H1 (cell line): ENCODE results near the gene BLCAP. TPM values are rescaled to one million over a fixed set of nuclear protein-coding genes. Genes with fewer than 3 reads are reported as not detected.

Experiments
- CTCF ChIA-PET: fragments of 300-600 bp; sonication (Branson Sonifier 250); formaldehyde crosslinking; loops from one replicate; lab custom pipeline; 2021; ENCODE audit not compliant: partially characterized antibody; lab: Charles Lee
- POLR2A ChIA-PET: fragments of 300-600 bp; sonication (Branson Sonifier 250); formaldehyde crosslinking; loops from one replicate; lab custom pipeline; 2021; ENCODE audit warnings: inconsistent platforms; ENCODE audit not compliant: partially characterized antibody; lab: Charles Lee
- DNase-seq, 2 experiments: peaks; one replicate each; pipeline versions ENCODE4 v3.0.0 to v3.0.0-alpha.2; 2010 to 2022; ENCODE audit warnings: low spot score in 2 of 2, low read depth in 1 of 2, mixed read lengths in 1 of 2
- FAIRE-seq: peaks from 2 replicates; lab custom pipeline; 2011; peaks lifted over from hg19 to GRCh38; lab: Jason Lieb, UNC
- H2AFZ ChIP-seq: 2 replicates; pipeline ENCODE4 v1.8.1; 2012; ENCODE audit warnings: low read length, inconsistent platforms
- H2AK5ac ChIP-seq: 2 replicates; pipeline ENCODE4 v1.6.1; 2013; ENCODE audit warnings: low read depth, low read length
- H2BK120ac ChIP-seq: replicated peaks from 2 replicates; pipeline ENCODE3; 2013; ENCODE audit warnings: low read depth, low read length, inconsistent platforms
- H2BK12ac ChIP-seq: 2 replicates; pipeline ENCODE4 v1.6.1; 2013; ENCODE audit warnings: low read depth, low read length
- H2BK15ac ChIP-seq: 2 replicates; pipeline ENCODE4 v1.6.1; 2013; ENCODE audit warnings: low read length
- H2BK20ac ChIP-seq: 2 replicates; pipeline ENCODE4 v1.6.1; 2013; ENCODE audit warnings: low read length
- H2BK5ac ChIP-seq: 2 replicates; pipeline ENCODE4 v1.6.1; 2013; ENCODE audit warnings: low read depth, low read length
- H3K14ac ChIP-seq: 2 replicates; pipeline ENCODE4 v1.6.1; 2013; ENCODE audit warnings: inconsistent platforms; ENCODE audit not compliant: insufficient read length
- H3K18ac ChIP-seq: 2 replicates; pipeline ENCODE4 v1.6.1; 2013; ENCODE audit warnings: low read length; ENCODE audit errors: extremely low read depth
- H3K23ac ChIP-seq: 2 replicates; pipeline ENCODE4 v1.6.1; 2013; ENCODE audit warnings: inconsistent platforms; ENCODE audit not compliant: insufficient read length
- H3K23me2 ChIP-seq: 2 replicates; pipeline ENCODE4 v1.6.1; 2013; ENCODE audit warnings: low read depth, low read length
- H3K27ac ChIP-seq: 2 replicates; pipeline ENCODE4 v1.6.1; 2011; ENCODE audit warnings: low read depth, low read length, inconsistent platforms
- H3K27me3 ChIP-seq, 4 experiments: replicated peaks in 1 of 4; 1 replicate in 1 of 4; 2 replicates in 3 of 4; pipeline versions ENCODE4 v1.6.1 to v1.8.1; 2011 to 2013; ENCODE audit warnings: low read length in 3 of 4, mild to moderate bottlenecking in 3 of 4, inconsistent platforms in 2 of 4, mixed read lengths in 2 of 4, moderate library complexity in 1 of 4; ENCODE audit not compliant: control insufficient read depth in 3 of 4, insufficient read depth in 3 of 4; ENCODE audit errors: extremely low read depth in 1 of 4
- H3K36me3 ChIP-seq, 4 experiments: 2 replicates each; pipeline versions ENCODE4 v1.6.1 to v1.8.1; 2011 to 2013; ENCODE audit warnings: mild to moderate bottlenecking in 4 of 4, low read length in 3 of 4, moderate library complexity in 2 of 4, control low read depth in 1 of 4, inconsistent platforms in 1 of 4; ENCODE audit not compliant: insufficient read depth in 4 of 4, control insufficient read depth in 2 of 4
- H3K4ac ChIP-seq: replicated peaks from 2 replicates; pipeline ENCODE3; 2013; ENCODE audit warnings: low read length, low read depth, mixed read lengths, inconsistent platforms; ENCODE audit not compliant: insufficient read length
- H3K4me1 ChIP-seq, 4 experiments: replicated peaks in 1 of 4; 1 replicate in 1 of 4; 2 replicates in 3 of 4; pipeline versions ENCODE4 v1.6.1 to v1.8.1; 2011 to 2013; ENCODE audit warnings: low read length in 3 of 4, inconsistent platforms in 2 of 4, mixed read lengths in 1 of 4; ENCODE audit not compliant: insufficient read depth in 4 of 4, control insufficient read depth in 3 of 4
- H3K4me2 ChIP-seq, 2 experiments: 2 replicates each; pipeline versions ENCODE4 v1.6.1 to v1.8.1; 2011 to 2013; ENCODE audit warnings: low read depth in 2 of 2, low read length in 2 of 2, control low read depth in 1 of 2, inconsistent platforms in 1 of 2, mild to moderate bottlenecking in 1 of 2; ENCODE audit not compliant: insufficient read depth in 1 of 2
- H3K4me3 ChIP-seq, 4 experiments: fragments of 200-600, 300-600 bp in 1 of 4; sonication (generic), shearing (Covaris generic), sonication (Bioruptor Twin) in 1 of 4; 2 replicates each; pipeline versions ENCODE4 v1.5.1 to v1.8.1; 2011 to 2016; ENCODE audit warnings: low read length in 4 of 4, low read depth in 3 of 4, control low read depth in 2 of 4, inconsistent platforms in 2 of 4, mild to moderate bottlenecking in 2 of 4, mixed read lengths in 1 of 4, moderate library complexity in 1 of 4; ENCODE audit not compliant: insufficient read depth in 2 of 4; ENCODE audit errors: extremely low read depth in 1 of 4
- H3K56ac ChIP-seq: replicated peaks from 2 replicates; pipeline ENCODE3; 2013; ENCODE audit warnings: low read depth, mild to moderate bottlenecking, mixed read lengths, low read length, inconsistent platforms; ENCODE audit not compliant: insufficient read length
- H3K79me1 ChIP-seq: 2 replicates; pipeline ENCODE4 v1.6.1; 2013; ENCODE audit warnings: low read depth, low read length, control low read depth
- H3K79me2 ChIP-seq, 2 experiments: 2 replicates each; pipeline versions ENCODE4 v1.6.1 to v1.8.1; 2012 to 2013; ENCODE audit warnings: low read length in 2 of 2, mild to moderate bottlenecking in 2 of 2, inconsistent platforms in 1 of 2; ENCODE audit not compliant: insufficient read depth in 2 of 2, control insufficient read depth in 1 of 2
- H3K9ac ChIP-seq, 4 experiments: replicated peaks in 1 of 4; 1 replicate in 1 of 4; 2 replicates in 3 of 4; pipeline versions ENCODE4 v1.6.1 to v1.8.1; 2011 to 2013; ENCODE audit warnings: low read depth in 3 of 4, low read length in 3 of 4, control low read depth in 2 of 4, mild to moderate bottlenecking in 2 of 4, moderate library complexity in 2 of 4, inconsistent platforms in 1 of 4; ENCODE audit errors: extremely low read depth in 1 of 4
- H3K9me3 ChIP-seq, 2 experiments: 2 replicates each; pipeline versions ENCODE4 v1.6.1 to v1.8.1; 2012 to 2013; ENCODE audit warnings: mild to moderate bottlenecking in 2 of 2, moderate library complexity in 2 of 2, control low read depth in 1 of 2, inconsistent platforms in 1 of 2, low read depth in 1 of 2, low read length in 1 of 2, mixed read lengths in 1 of 2; ENCODE audit not compliant: insufficient read depth in 2 of 2
- H4K20me1 ChIP-seq, 2 experiments: replicated peaks in 1 of 2; 2 replicates each; pipeline versions ENCODE3 to v1.8.1; 2011 to 2013; ENCODE audit warnings: inconsistent platforms in 2 of 2, low read length in 2 of 2, mild to moderate bottlenecking in 1 of 2; ENCODE audit not compliant: insufficient read depth in 2 of 2, control insufficient read depth in 1 of 2
- H4K5ac ChIP-seq: 2 replicates; pipeline ENCODE4 v1.6.1; 2013; ENCODE audit warnings: low read length, low read depth, mixed read lengths, inconsistent platforms; ENCODE audit not compliant: insufficient read length
- H4K8ac ChIP-seq: 2 replicates; pipeline ENCODE4 v1.8.0; 2013; ENCODE audit warnings: mild to moderate bottlenecking, moderate library complexity, low read length, inconsistent platforms; ENCODE audit not compliant: insufficient read depth; ENCODE audit errors: extremely low read depth
- H4K91ac ChIP-seq: replicated peaks from 2 replicates; pipeline ENCODE3; 2013; ENCODE audit warnings: low read length, mixed read lengths, inconsistent platforms; ENCODE audit not compliant: insufficient read length
- CHD1 ChIP-seq: IDR thresholded peaks from 2 replicates; pipeline ENCODE4 v1.6.1; 2012; ENCODE audit warnings: low read depth, low read length, improper control_type of control experiment
- CTCF ChIP-seq, 3 experiments: IDR thresholded peaks; 1 replicate in 2 of 3; 2 replicates in 1 of 3; pipeline versions ENCODE4 v1.5.1 to v1.6.1; 2011; ENCODE audit warnings: low read length in 3 of 3, mild to moderate bottlenecking in 3 of 3, inconsistent platforms in 2 of 3, low read depth in 1 of 3, moderate library complexity in 1 of 3; ENCODE audit not compliant: insufficient read depth in 1 of 3; ENCODE audit errors: control extremely low read depth in 1 of 3
- RXRA ChIP-seq: IDR thresholded peaks from 2 replicates; pipeline ENCODE4 v1.6.1; 2011; ENCODE audit warnings: low read depth, mild to moderate bottlenecking, low read length, moderate library complexity; ENCODE audit not compliant: insufficient read depth
- SAP30 ChIP-seq: fragments of 300-600 bp; sonication (generic); IDR thresholded peaks from 2 replicates; pipeline ENCODE4 v1.7.1; 2012; ENCODE audit warnings: low read length, moderate library complexity, mild to moderate bottlenecking, inconsistent platforms; ENCODE audit not compliant: insufficient read depth, insufficient replicate concordance
- SP1 ChIP-seq: IDR thresholded peaks from 2 replicates; pipeline ENCODE4 v1.6.1; 2011; ENCODE audit warnings: low read depth, low read length
- TAF1 ChIP-seq: IDR thresholded peaks from 2 replicates; pipeline ENCODE4 v1.6.1; 2011; ENCODE audit warnings: mild to moderate bottlenecking, low read depth, low read length
- WGBS, 2 experiments: shearing (Covaris generic) in 1 of 2; methylation state at CpG; one replicate each; pipeline versions ENCODE4 v1.1.6 to v1.1.7; 2013 to 2015; ENCODE audit warnings: low lambda C conversion rate in 2 of 2, mixed read lengths in 2 of 2, inconsistent platforms in 1 of 2, low coverage in 1 of 2, missing lambda C conversion rate in 1 of 2; ENCODE audit not compliant: insufficient replicate concordance in 2 of 2, insufficient coverage in 1 of 2, insufficient read length in 1 of 2; ENCODE audit errors: extremely low coverage in 1 of 2, missing lambda C conversion rate in 1 of 2; 5-methylcytosine and 5-hydroxymethylcytosine counted together
- polyA plus RNA-seq, 7 experiments: library from polyadenylated mRNA; depleted of rRNA in 3 of 7; stranded (reverse) in 5 of 7; unstranded in 2 of 7; fragments of >200 nt in 5 of 7; fragments of 200-250 nt in 2 of 7; gene quantifications; 1 replicate in 5 of 7; 2 replicates in 1 of 7; 4 replicates in 1 of 7; pipeline versions ENCODE4 v1.2.1 to v1.2.3, GENCODE V29; 2011 to 2013; ENCODE audit warnings: missing spikeins in 2 of 7, mixed read lengths in 2 of 7
- total RNA-seq: library from RNA; stranded (reverse); fragmentation: NEBNext Ultra II Directional; extraction: Animal tissue kit (Norgen Biotek cat#: 25700); gene quantifications from 2 replicates; pipeline ENCODE4 v1.2.1, GENCODE V29; 2021

Gene BLCAP
- total and polyA plus RNA-seq, 2 of the 8 experiments (the other 6 are each of a cell fraction or from before 2014, with no cell fraction given), result 60.3 to 72.2 TPM

DNA sequence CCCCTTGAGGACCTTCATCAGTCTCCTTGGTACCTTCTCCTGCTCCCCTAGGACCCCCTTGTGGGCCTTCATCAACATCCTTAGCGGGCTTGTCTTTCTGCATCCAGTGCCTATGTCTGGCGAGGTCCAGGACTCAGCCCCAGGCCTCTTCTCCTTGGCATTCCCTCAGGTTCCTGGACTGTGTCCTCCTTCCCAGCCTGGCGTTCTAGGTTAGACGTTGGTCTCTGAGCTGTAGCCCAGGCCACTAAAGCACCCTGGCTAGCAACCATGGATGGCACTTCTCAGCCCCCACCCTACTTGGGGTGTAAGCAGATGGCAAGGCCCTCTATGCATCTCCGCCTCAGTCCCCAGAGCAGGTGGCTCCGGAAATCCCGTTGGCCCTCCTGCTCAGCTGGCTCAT, 58.1 kb downstream of the BLCAP start:
- Histone ChIP-seq H3K79me2 (no peaks in the 10 kb centered on the region), H3K27me3 (no peaks in the 10 kb centered on the region), H2BK15ac (no peak overlapping the region), H3K9me3 (no peaks in the 10 kb centered on the region), H3K79me1 (no peaks in the 10 kb centered on the region), H4K5ac (no peak overlapping the region), H3K9ac (no peak overlapping the region), H3K4me2 (no peak overlapping the region), H4K8ac (peak overlapping the region; percentile 31; the same call in 1 of the 2 replicates), H2AK5ac (no peak overlapping the region), H2AFZ (no peak overlapping the region), H3K36me3 (no peaks in the 10 kb centered on the region), H4K91ac (no peak overlapping the region), H3K56ac (no peak overlapping the region), H3K27ac (no peak overlapping the region), H3K4ac (no peak overlapping the region), H3K18ac (no peak overlapping the region), H3K23ac (no peak overlapping the region), H2BK5ac (no peak overlapping the region), H3K4me1 (peaks cover 0 to 3% (median 0%) of the 10 kb centered on the region in 4 experiments; a peak in 1 of 7 replicates), H3K14ac (no peak overlapping the region), H3K23me2 (peaks cover 3% of the 10 kb centered on the region; the same call in 1 of the 2 replicates), H2BK120ac (no peak overlapping the region), H4K20me1 (no peaks in the 10 kb centered on the region), H2BK20ac (0 out of 2 replicates have a peak overlapping the region, but pooled peaks have one; percentile 48), H3K4me3 (no peak overlapping the region), H2BK12ac (no peak overlapping the region)
- 94% methylated on average over 7 of the region's 7 CpGs; no CpG with 5 or more reads in 1 of the 2 experiments for WGBS, 2 experiments
- FAIRE-seq, result no peak
- CTCF ChIA-PET, result interaction anchor here (1.1 kb wide), 1 partner anchor 47 kb away, joined by 3 read pairs; no protein-coding TSS in a partner anchor
- DNase-seq, result no peak
- POLR2A ChIA-PET, result no interaction called here
- TF ChIP-seq RXRA (no peak), SP1 (no peak), CTCF (IDR thresholded peaks at IDR 0.05; ENCODE audit: control extremely low read depth in 1 of 3, insufficient read depth in 1 of 3, low read depth in 1 of 3, low read length in 3 of 3) (no peak), CHD1 (no peak), SAP30 (no peak), TAF1 (no peak)
